Measurements from ENCODE around the gene BAAT. TPM values are rescaled to one million over a fixed set of nuclear protein-coding genes. Genes with fewer than 3 reads are reported as not detected.
"Not testable (repeated sequence)": the region's sequence is repeated elsewhere in the genome, so short reads cannot be mapped to it uniquely, and the experiment has no call there.

Gene BAAT
- total RNA-seq: not detected
- 0.07 TPM for polyA plus RNA-seq (2013, experiment 1 of 2)
- 0.08 TPM for polyA plus RNA-seq (2013, experiment 2 of 2)
- long read RNA-seq, experiment 1: 0 reads
- long read RNA-seq, experiment 2: 0 reads
- long read RNA-seq, experiment 3, partial matches to known transcripts: 0 of 1 reads
- long read RNA-seq, experiment 3, other reads (novel, unspliced or antisense): 1 of 1 reads
- long read RNA-seq, experiment 4: 0 reads

GRCh38 chr9:101384873-101385536 lies at the start of gene BAAT:
TSS of gene BAAT (minus strand) at chr9:101385006. CDS start at chr9:101371404, 13,602 bp downstream.
- DNase-seq; H3K27me3 Mint-ChIP-seq (ENCODE audit: insufficient read depth); H3K4me1 ChIP-seq (ENCODE audit: control insufficient read depth, insufficient read depth, low read length); H3K27me3 ChIP-seq (ENCODE audit: control insufficient read depth, insufficient read depth, low read length, poor library complexity, severe bottlenecking); H3K4me3 Mint-ChIP-seq; H3K9ac ChIP-seq (ENCODE audit: extremely low read depth, low read length, poor library complexity, severe bottlenecking); H3K27ac ChIP-seq (ENCODE audit: low read depth, low read length); H3K4me1 Mint-ChIP-seq; H3K27ac Mint-ChIP-seq: not testable (repeated sequence)
- WGBS, 2 experiments (ENCODE audit: insufficient coverage in 1 of 2, insufficient read length in 1 of 2): 82 to 93% methylated on average over 6 to 11 of the region's 11 CpGs
- peaks cover 44% of the 10 kb centered on the region for H3K9me3 ChIP-seq (ENCODE audit: control insufficient read depth, low read length)
- peaks cover 35% of the 10 kb centered on the region for H3K36me3 ChIP-seq (ENCODE audit: control insufficient read depth, insufficient read depth, low read length)
- peaks cover 36% of the 10 kb centered on the region for H3K9me3 Mint-ChIP-seq
- peaks cover 43% of the 10 kb centered on the region for H3K36me3 Mint-ChIP-seq (ENCODE audit: low read depth)
- H3K4me3 ChIP-seq (ENCODE audit: low read length): peak within 1 kb of the TSS; percentile 17

GRCh38 chr9:101433229-101433628 lies 48.4 kb upstream of the BAAT start:
- Mint-ChIP-seq H3K4me1 (no peaks in the 10 kb centered on the region), H3K27me3 (ENCODE audit: insufficient read depth) (peaks cover 9% of the 10 kb centered on the region), H3K4me3 (no peak overlapping the region), H3K36me3 (ENCODE audit: low read depth) (no peaks in the 10 kb centered on the region), H3K9me3 (no peaks in the 10 kb centered on the region), H3K27ac (no peak overlapping the region)
- Histone ChIP-seq H3K9me3 (ENCODE audit: control insufficient read depth, low read length) (no peaks in the 10 kb centered on the region), H3K27me3 (ENCODE audit: control insufficient read depth, insufficient read depth, low read length, poor library complexity, severe bottlenecking) (no peaks in the 10 kb centered on the region), H3K4me3 (ENCODE audit: low read length) (no peak overlapping the region), H3K4me1 (ENCODE audit: control insufficient read depth, insufficient read depth, low read length) (no peaks in the 10 kb centered on the region), H3K36me3 (ENCODE audit: control insufficient read depth, insufficient read depth, low read length) (no peaks in the 10 kb centered on the region), H3K9ac (ENCODE audit: extremely low read depth, low read length, poor library complexity, severe bottlenecking) (no peak overlapping the region), H3K27ac (ENCODE audit: low read depth, low read length) (no peak overlapping the region)
- WGBS, 2 experiments (ENCODE audit: insufficient coverage in 1 of 2, insufficient read length in 1 of 2): 91 to 100% methylated on average over 1 to 3 of the region's 3 CpGs
- no peak for DNase-seq
- TF ChIP-seq, protein P1, sequence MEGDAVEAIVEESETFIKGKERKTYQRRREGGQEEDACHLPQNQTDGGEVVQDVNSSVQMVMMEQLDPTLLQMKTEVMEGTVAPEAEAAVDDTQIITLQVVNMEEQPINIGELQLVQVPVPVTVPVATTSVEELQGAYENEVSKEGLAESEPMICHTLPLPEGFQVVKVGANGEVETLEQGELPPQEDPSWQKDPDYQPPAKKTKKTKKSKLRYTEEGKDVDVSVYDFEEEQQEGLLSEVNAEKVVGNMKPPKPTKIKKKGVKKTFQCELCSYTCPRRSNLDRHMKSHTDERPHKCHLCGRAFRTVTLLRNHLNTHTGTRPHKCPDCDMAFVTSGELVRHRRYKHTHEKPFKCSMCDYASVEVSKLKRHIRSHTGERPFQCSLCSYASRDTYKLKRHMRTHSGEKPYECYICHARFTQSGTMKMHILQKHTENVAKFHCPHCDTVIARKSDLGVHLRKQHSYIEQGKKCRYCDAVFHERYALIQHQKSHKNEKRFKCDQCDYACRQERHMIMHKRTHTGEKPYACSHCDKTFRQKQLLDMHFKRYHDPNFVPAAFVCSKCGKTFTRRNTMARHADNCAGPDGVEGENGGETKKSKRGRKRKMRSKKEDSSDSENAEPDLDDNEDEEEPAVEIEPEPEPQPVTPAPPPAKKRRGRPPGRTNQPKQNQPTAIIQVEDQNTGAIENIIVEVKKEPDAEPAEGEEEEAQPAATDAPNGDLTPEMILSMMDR (conservative IDR thresholded peaks at IDR 0.05): no peak

DNA sequence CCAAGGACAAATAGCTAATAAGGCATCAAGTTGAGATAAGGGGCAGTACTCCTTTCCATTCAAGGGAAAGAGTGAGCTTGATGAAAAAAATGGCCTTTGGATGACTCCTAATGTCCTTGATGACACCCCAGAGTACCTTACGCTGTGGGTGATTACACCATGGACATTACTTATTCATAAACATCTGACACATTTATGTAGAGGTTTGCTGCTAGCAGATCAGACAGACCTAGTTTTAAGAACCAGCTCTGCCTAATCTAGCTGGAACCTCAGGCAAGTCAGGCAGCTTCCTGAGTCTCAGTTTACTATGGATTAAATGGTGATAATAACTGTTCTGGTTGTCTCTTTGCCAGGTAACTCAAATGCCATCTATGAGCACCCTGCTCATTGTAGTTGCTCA lies 47.9 kb upstream of the BAAT start:
- H3K36me3 ChIP-seq (ENCODE audit: control insufficient read depth, insufficient read depth, low read length): no peaks in the 10 kb centered on the region
- WGBS, 2 experiments (ENCODE audit: insufficient coverage in 1 of 2, insufficient read length in 1 of 2): 100% methylated on average over 1 of the region's 1 CpG

More for the DNA sequence above, 47.9 kb upstream of the BAAT start:
- H3K27ac Mint-ChIP-seq: no peak overlapping the region
- no peaks in the 10 kb centered on the region for H3K27me3 ChIP-seq (ENCODE audit: control insufficient read depth, insufficient read depth, low read length, poor library complexity, severe bottlenecking)
- no peaks in the 10 kb centered on the region for H3K9me3 ChIP-seq (ENCODE audit: control insufficient read depth, low read length)
- no peak overlapping the region for H3K4me3 ChIP-seq (ENCODE audit: low read length)
- TF ChIP-seq, protein P1 (conservative IDR thresholded peaks at IDR 0.05): no peak
- no peak overlapping the region for H3K9ac ChIP-seq (ENCODE audit: extremely low read depth, low read length, poor library complexity, severe bottlenecking)
- no peaks in the 10 kb centered on the region for H3K4me1 Mint-ChIP-seq
- H3K27me3 Mint-ChIP-seq (ENCODE audit: insufficient read depth): peaks cover 9% of the 10 kb centered on the region
- H3K27ac ChIP-seq (ENCODE audit: low read depth, low read length): no peak overlapping the region
- H3K4me1 ChIP-seq (ENCODE audit: control insufficient read depth, insufficient read depth, low read length): no peaks in the 10 kb centered on the region
- DNase-seq: no peak
- no peak overlapping the region for H3K4me3 Mint-ChIP-seq
- no peaks in the 10 kb centered on the region for H3K36me3 Mint-ChIP-seq (ENCODE audit: low read depth)
- no peaks in the 10 kb centered on the region for H3K9me3 Mint-ChIP-seq

Data from endodermal cell (in vitro differentiated cells).